ENCODE results near the gene SPATA46.

DNA sequence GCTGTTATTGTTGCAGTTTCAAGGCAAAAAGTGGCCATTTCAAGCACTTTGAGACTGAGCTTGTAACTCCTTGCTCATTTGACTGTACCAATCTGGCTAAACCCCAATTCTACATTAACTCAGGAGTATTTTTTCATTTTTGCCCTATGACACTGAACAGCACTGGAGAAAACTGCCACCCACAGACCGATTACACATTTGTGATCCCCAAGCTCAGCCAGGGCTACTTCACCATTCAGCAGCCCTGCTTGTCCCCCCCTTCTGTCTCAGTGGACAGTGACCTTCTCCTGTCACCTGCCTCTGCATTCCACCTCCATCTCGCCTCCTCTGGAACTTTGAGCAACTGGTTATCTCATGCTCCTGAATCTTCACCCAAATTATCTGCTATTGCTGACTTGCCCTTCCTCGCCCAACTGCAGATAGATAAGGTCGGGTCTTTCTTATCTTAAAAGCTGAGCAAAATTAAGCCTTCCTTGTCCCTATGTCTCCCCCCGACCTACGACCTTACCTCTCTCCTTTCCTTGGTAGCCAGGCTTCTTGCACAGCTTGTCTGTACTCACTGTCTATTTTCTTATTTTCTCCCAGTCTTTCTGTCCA, 25.3 kb downstream of the SPATA46 start:
- TF ChIP-seq, protein P1, sequence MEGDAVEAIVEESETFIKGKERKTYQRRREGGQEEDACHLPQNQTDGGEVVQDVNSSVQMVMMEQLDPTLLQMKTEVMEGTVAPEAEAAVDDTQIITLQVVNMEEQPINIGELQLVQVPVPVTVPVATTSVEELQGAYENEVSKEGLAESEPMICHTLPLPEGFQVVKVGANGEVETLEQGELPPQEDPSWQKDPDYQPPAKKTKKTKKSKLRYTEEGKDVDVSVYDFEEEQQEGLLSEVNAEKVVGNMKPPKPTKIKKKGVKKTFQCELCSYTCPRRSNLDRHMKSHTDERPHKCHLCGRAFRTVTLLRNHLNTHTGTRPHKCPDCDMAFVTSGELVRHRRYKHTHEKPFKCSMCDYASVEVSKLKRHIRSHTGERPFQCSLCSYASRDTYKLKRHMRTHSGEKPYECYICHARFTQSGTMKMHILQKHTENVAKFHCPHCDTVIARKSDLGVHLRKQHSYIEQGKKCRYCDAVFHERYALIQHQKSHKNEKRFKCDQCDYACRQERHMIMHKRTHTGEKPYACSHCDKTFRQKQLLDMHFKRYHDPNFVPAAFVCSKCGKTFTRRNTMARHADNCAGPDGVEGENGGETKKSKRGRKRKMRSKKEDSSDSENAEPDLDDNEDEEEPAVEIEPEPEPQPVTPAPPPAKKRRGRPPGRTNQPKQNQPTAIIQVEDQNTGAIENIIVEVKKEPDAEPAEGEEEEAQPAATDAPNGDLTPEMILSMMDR (IDR thresholded peaks at IDR 0.05), result no peak
- no peak for TF ChIP-seq POLR2A (IDR thresholded peaks at IDR 0.05)
